HG03558 (cell line): ENCODE results near the gene IL17A.
"Not testable (repeated sequence)": the region's sequence is repeated elsewhere in the genome, so short reads cannot be mapped to it uniquely, and the experiment has no call there.

Experiments used
- ATAC-seq: cut with Tn5 transposase; IDR thresholded peaks from one replicate; pipeline ENCODE4 v1.9.1; 2021; ENCODE audit warnings: moderate number of reproducible peaks; ENCODE audit not compliant: unreplicated experiment; ENCODE audit errors: extremely low read depth

IL17A gene

GRCh38 chr6:52162940-52163908 lies 23.0 kb upstream of the IL17A start:
- ATAC-seq = peak; percentile 48

- no peak for ATAC-seq
Measured at GRCh38 chr6:52164319-52165094, 21.7 kb upstream of the IL17A start.

- ATAC-seq = no peak
Measured at GRCh38 chr6:52167267-52167666, 18.9 kb upstream of the IL17A start.

- ATAC-seq = not testable (repeated sequence)
Measured at GRCh38 chr6:52168351-52168750, 17.8 kb upstream of the IL17A start.

- no peak for ATAC-seq
Measured at GRCh38 chr6:52174118-52174517, 12.1 kb upstream of the IL17A start.

- peak; percentile 44 for ATAC-seq
Measured at GRCh38 chr6:52176550-52176949, 9.6 kb upstream of the IL17A start.

GRCh38 chr6:52177961-52178360 lies 8.2 kb upstream of the IL17A start:
- no peak for ATAC-seq

- ATAC-seq = peak; percentile 42
Measured at GRCh38 chr6:52180787-52181558, 5.2 kb upstream of the IL17A start.

- ATAC-seq = no peak
Measured at GRCh38 chr6:52183131-52183713, 3.0 kb upstream of the IL17A start.

GRCh38 chr6:52186480-52186879 lies 305 bp downstream of the IL17A start:
- ATAC-seq = no peak

GRCh38 chr6:52187098-52187497 lies 923 bp downstream of the IL17A start:
- ATAC-seq = no peak

- ATAC-seq = no peak
Measured at GRCh38 chr6:52189974-52190373, 3.8 kb downstream of the IL17A start.

GRCh38 chr6:52190409-52190808 lies 4.2 kb downstream of the IL17A start:
- ATAC-seq = no peak

GRCh38 chr6:52191824-52192223 lies 5.6 kb downstream of the IL17A start:
- no peak for ATAC-seq

- ATAC-seq = no peak
Measured at GRCh38 chr6:52195886-52196285, 9.7 kb downstream of the IL17A start.

GRCh38 chr6:52200088-52200487 lies 13.9 kb downstream of the IL17A start:
- ATAC-seq = not testable (repeated sequence)

- no peak for ATAC-seq
Measured at GRCh38 chr6:52201046-52201445, 14.9 kb downstream of the IL17A start.

- no peak for ATAC-seq
Measured at GRCh38 chr6:52201493-52201892, 15.3 kb downstream of the IL17A start.

GRCh38 chr6:52207066-52207465 lies 20.9 kb downstream of the IL17A start:
- ATAC-seq = no peak

- ATAC-seq = no peak
Measured at GRCh38 chr6:52208612-52209011, 22.4 kb downstream of the IL17A start.
